ENCODE results near the gene FFAR3.

Gene FFAR3

DNA sequence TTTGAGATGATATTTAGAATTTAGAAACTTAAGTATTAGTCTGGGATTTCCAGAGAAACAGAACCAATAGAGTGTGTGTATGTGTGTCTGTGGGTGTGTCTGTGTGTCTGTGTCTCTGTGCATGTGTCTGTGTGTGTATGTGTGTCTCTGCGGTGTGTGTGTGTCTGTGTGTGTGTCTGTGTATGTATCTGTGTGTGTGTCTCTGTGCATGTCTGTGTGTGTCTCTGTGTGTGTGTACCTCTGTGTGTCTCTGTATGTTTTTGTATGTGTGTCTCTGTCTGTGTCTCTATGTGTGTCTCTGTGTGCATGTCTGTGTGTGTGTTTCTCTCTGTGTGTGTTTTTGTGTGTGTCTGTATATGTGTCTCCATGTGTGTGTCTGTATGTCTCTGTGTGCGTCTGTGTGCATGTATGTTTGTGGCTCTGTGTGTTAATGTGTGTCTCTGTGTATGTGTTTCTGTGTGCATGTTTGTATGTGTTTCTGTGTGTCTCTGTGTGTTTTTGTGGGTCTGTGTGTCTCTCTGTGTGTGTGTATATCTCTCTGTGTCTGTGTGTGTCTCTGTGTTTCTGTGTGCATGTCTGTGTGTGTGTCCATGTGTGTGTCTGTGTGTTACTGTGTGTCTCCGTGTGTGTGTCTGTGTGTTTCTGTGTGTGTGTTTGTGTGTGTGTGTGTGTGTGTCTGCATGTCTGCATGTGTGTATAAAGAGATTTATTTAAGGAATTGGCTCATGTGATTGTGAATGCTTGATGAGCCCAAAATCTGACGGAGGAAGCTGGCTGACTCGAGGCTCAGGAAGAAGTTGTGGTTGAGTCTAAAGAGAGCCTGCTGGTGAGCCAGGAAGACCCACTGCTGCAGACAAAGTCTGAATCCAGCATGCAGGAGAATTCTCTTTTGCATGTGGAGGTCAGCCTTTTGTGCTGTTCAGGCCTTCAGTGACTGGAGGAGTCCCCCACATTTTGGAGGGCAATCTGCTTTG is 34.8 kb downstream of the FFAR3 start:
- no peaks in the 10 kb centered on the region for H3K36me3 ChIP-seq (ENCODE audit: insufficient read depth, insufficient read length, low read length)
- H3K27me3 ChIP-seq (ENCODE audit: insufficient read depth, insufficient read length) = no peaks in the 10 kb centered on the region
- no peak overlapping the region for H3K9ac ChIP-seq (ENCODE audit: insufficient read length, low read depth)
- DNase-seq (ENCODE audit: low read depth, low spot score) = no peak
- peaks cover 2% of the 10 kb centered on the region for H3K4me1 ChIP-seq (ENCODE audit: insufficient read depth, insufficient read length)
- no peak overlapping the region for H3K4me3 ChIP-seq (ENCODE audit: insufficient read length, low read depth)
- H3K9me3 ChIP-seq (ENCODE audit: insufficient read depth, low read length) = peaks cover 9% of the 10 kb centered on the region; the same call in 1 of the 2 replicates
- TF ChIP-seq SUZ12 (IDR thresholded peaks at IDR 0.05; ENCODE audit: extremely low read depth, insufficient read depth, insufficient read length) (no peak), YY1 (IDR thresholded peaks at IDR 0.05; ENCODE audit: insufficient read depth, insufficient read length) (no peak), ZNF274 (IDR thresholded peaks at IDR 0.05; ENCODE audit: low read depth, low read length) (no peak)

DNA sequence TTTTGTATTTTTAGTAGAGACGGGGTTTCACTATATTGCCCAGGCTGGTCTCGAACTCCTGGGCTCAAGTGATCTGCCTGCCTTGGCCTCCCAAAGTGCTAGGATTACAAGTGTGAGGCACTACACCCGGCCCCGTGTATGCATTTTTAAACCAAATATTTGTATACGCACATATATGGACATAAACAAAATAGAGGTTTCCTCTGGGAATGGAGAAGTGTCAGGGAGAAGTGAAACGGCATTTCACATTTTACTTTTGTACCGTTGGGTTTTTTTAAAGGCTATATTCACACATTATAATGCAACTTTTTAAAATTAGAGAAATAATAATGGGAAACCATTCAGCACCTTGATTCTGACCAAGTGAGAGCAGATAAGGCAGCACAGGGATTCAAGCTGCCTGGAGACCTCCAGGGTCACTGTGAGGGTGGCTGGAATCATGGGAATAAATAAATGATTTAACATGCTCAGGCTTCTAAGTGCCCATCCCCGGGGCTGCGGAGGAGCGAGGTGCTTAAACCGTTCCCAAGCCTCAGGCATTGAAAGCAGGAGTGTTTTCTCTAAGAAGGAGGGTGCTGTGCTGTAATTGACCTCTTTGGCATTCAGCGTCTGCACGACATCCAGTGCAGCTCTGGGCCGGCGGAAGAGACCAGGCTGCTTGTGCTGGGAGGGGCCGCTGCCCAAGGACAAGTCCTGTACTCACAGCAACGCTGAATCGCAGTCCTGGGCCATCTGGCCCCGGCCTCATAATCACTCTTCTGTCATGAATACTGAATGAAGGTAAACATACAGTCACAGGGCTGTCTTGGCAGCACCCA is 37.3 kb downstream of the FFAR3 start:
- H3K36me3 ChIP-seq (ENCODE audit: insufficient read depth, insufficient read length, low read length) = no peaks in the 10 kb centered on the region
- TF ChIP-seq YY1 (IDR thresholded peaks at IDR 0.05; ENCODE audit: insufficient read depth, insufficient read length) (no peak), ZNF274 (IDR thresholded peaks at IDR 0.05; ENCODE audit: low read depth, low read length) (no peak), SUZ12 (IDR thresholded peaks at IDR 0.05; ENCODE audit: extremely low read depth, insufficient read depth, insufficient read length) (no peak)
- H3K4me1 ChIP-seq (ENCODE audit: insufficient read depth, insufficient read length) = peaks cover 2% of the 10 kb centered on the region
- H3K9ac ChIP-seq (ENCODE audit: insufficient read length, low read depth) = no peak overlapping the region
- no peak overlapping the region for H3K4me3 ChIP-seq (ENCODE audit: insufficient read length, low read depth)
- no peaks in the 10 kb centered on the region for H3K9me3 ChIP-seq (ENCODE audit: insufficient read depth, low read length)
- no peaks in the 10 kb centered on the region for H3K27me3 ChIP-seq (ENCODE audit: insufficient read depth, insufficient read length)
- no peak for DNase-seq (ENCODE audit: low read depth, low spot score)

DNA sequence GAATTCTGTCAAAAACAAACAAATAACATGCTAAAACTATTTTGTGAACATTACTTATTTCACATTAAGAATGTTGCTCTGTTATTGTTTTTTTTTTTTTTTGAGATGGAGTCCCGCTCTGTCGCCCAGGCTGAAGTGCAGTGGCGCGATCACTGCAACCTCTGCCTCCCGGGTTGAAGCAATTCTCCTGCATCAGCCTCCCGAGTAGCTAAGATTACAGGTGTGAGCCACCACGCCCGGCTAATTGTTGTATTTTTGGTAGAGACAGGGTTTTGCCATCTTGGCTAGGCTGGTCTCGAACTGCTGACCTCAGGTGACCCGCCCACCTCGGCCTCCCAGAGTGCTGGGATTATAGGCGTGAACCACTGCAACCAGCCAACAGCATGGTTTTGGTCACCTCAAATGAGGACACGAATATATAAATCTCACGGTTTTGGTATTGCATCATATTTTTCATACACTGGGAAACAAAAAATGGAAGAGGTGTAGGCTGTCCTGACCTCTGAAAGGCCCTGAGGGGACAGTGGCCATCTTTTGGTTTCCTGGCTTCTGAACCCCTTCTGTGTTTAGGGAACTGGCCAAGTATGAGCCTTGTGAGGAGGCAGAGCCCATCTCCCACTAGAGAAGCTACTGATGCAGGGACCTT is 38.1 kb downstream of the FFAR3 start:
- Histone ChIP-seq H3K27me3 (ENCODE audit: insufficient read depth, insufficient read length) (no peaks in the 10 kb centered on the region), H3K36me3 (ENCODE audit: insufficient read depth, insufficient read length, low read length) (no peaks in the 10 kb centered on the region), H3K4me1 (ENCODE audit: insufficient read depth, insufficient read length) (no peaks in the 10 kb centered on the region), H3K4me3 (ENCODE audit: insufficient read length, low read depth) (no peak overlapping the region), H3K9me3 (ENCODE audit: insufficient read depth, low read length) (no peaks in the 10 kb centered on the region), H3K9ac (ENCODE audit: insufficient read length, low read depth) (no peak overlapping the region)
- DNase-seq (ENCODE audit: low read depth, low spot score) = no peak
- no peak for TF ChIP-seq ZNF274 (IDR thresholded peaks at IDR 0.05; ENCODE audit: low read depth, low read length)
- TF ChIP-seq SUZ12 (IDR thresholded peaks at IDR 0.05; ENCODE audit: extremely low read depth, insufficient read depth, insufficient read length) = no peak
- TF ChIP-seq YY1 (IDR thresholded peaks at IDR 0.05; ENCODE audit: insufficient read depth, insufficient read length) = no peak

DNA sequence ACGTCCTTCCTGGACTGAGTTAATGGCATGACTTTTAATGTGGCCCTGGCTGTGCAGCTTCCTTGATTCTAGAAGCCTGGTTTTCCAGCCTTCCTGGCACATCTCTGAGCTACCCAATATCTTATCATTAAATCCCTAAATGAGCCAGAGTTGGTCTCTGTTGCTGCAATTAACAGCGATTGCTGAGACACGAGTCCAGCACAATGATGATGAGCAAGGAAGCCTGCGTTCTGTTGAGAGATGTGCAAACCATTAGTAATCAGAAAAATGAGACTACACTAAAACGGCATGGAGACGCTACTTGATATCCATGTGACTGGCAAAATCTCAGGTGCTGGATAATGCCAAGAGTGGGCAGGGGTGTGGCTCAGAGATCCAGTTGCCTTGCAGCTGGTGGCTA is 38.8 kb downstream of the FFAR3 start:
- no peaks in the 10 kb centered on the region for H3K9me3 ChIP-seq (ENCODE audit: insufficient read depth, low read length)
- TF ChIP-seq ZNF274 (IDR thresholded peaks at IDR 0.05; ENCODE audit: low read depth, low read length) (no peak), YY1 (IDR thresholded peaks at IDR 0.05; ENCODE audit: insufficient read depth, insufficient read length) (no peak), SUZ12 (IDR thresholded peaks at IDR 0.05; ENCODE audit: extremely low read depth, insufficient read depth, insufficient read length) (no peak)
- no peak overlapping the region for H3K4me3 ChIP-seq (ENCODE audit: insufficient read length, low read depth)
- no peaks in the 10 kb centered on the region for H3K4me1 ChIP-seq (ENCODE audit: insufficient read depth, insufficient read length)
- no peak for DNase-seq (ENCODE audit: low read depth, low spot score)
- H3K9ac ChIP-seq (ENCODE audit: insufficient read length, low read depth) = no peak overlapping the region
- no peaks in the 10 kb centered on the region for H3K27me3 ChIP-seq (ENCODE audit: insufficient read depth, insufficient read length)
- H3K36me3 ChIP-seq (ENCODE audit: insufficient read depth, insufficient read length, low read length) = no peaks in the 10 kb centered on the region

DNA sequence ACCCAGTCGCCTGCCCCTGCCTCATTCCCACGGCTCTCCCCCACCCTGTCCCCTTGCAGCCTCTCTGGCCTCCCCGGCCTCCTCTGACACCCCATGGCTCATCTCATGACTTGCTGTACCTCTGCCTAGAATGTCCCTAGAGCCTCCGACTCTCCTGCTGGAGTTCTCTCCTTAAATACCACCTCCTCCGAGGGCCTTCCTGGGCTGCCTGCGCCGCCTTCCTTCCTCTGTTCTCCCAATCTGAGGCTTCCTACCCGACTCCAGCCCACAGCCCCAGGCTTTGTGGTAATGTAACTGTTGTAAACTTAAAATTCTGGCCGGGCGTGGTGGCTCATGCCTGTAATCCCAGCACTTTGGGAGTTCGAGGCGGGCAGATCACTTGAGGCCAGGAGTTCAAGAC is 40.3 kb downstream of the FFAR3 start:
- H3K36me3 ChIP-seq (ENCODE audit: insufficient read depth, insufficient read length, low read length) = no peaks in the 10 kb centered on the region
- H3K4me3 ChIP-seq (ENCODE audit: insufficient read length, low read depth) = no peak overlapping the region
- DNase-seq (ENCODE audit: low read depth, low spot score) = no peak
- peaks cover 2% of the 10 kb centered on the region for H3K4me1 ChIP-seq (ENCODE audit: insufficient read depth, insufficient read length)
- no peaks in the 10 kb centered on the region for H3K27me3 ChIP-seq (ENCODE audit: insufficient read depth, insufficient read length)
- H3K9ac ChIP-seq (ENCODE audit: insufficient read length, low read depth) = no peak overlapping the region
- no peaks in the 10 kb centered on the region for H3K9me3 ChIP-seq (ENCODE audit: insufficient read depth, low read length)
- TF ChIP-seq YY1 (IDR thresholded peaks at IDR 0.05; ENCODE audit: insufficient read depth, insufficient read length) (no peak), ZNF274 (IDR thresholded peaks at IDR 0.05; ENCODE audit: low read depth, low read length) (no peak), SUZ12 (IDR thresholded peaks at IDR 0.05; ENCODE audit: extremely low read depth, insufficient read depth, insufficient read length) (no peak)

DNA sequence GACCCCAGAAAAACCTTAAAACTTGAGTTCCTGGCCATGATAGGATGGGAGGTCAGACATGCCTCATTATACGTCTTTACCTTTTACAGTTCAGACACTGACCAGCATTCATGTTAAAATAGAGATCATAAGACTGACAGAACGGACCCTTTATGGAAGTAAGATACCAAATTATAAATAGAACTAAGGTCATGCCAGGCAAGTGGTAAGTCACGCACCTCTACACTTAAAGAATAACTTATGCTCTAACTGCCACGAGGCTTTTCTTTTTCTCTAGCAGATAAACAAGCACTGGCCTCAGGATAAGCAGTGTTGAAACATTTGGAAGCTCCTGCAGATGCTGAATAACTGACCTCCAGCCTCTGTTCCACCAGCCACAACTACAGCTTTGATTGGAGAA is 41.0 kb downstream of the FFAR3 start:
- no peak for DNase-seq (ENCODE audit: low read depth, low spot score)
- Histone ChIP-seq H3K9me3 (ENCODE audit: insufficient read depth, low read length) (no peaks in the 10 kb centered on the region), H3K36me3 (ENCODE audit: insufficient read depth, insufficient read length, low read length) (no peaks in the 10 kb centered on the region), H3K4me1 (ENCODE audit: insufficient read depth, insufficient read length) (peaks cover 2% of the 10 kb centered on the region), H3K27me3 (ENCODE audit: insufficient read depth, insufficient read length) (no peaks in the 10 kb centered on the region), H3K4me3 (ENCODE audit: insufficient read length, low read depth) (no peak overlapping the region), H3K9ac (ENCODE audit: insufficient read length, low read depth) (no peak overlapping the region)
- no peak for TF ChIP-seq SUZ12 (IDR thresholded peaks at IDR 0.05; ENCODE audit: extremely low read depth, insufficient read depth, insufficient read length)
